ENCODE results near the gene EPHA5.

GRCh38 chr4:65386927-65387326, 283.4 kb downstream of the EPHA5 start:
- TF ChIP-seq POLR2AphosphoS5 (IDR thresholded peaks at IDR 0.05; ENCODE audit: low read depth, low read length) = no peak
- TF ChIP-seq, protein P1, sequence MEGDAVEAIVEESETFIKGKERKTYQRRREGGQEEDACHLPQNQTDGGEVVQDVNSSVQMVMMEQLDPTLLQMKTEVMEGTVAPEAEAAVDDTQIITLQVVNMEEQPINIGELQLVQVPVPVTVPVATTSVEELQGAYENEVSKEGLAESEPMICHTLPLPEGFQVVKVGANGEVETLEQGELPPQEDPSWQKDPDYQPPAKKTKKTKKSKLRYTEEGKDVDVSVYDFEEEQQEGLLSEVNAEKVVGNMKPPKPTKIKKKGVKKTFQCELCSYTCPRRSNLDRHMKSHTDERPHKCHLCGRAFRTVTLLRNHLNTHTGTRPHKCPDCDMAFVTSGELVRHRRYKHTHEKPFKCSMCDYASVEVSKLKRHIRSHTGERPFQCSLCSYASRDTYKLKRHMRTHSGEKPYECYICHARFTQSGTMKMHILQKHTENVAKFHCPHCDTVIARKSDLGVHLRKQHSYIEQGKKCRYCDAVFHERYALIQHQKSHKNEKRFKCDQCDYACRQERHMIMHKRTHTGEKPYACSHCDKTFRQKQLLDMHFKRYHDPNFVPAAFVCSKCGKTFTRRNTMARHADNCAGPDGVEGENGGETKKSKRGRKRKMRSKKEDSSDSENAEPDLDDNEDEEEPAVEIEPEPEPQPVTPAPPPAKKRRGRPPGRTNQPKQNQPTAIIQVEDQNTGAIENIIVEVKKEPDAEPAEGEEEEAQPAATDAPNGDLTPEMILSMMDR (IDR thresholded peaks at IDR 0.05) = no peak
- TF ChIP-seq, protein P2, sequence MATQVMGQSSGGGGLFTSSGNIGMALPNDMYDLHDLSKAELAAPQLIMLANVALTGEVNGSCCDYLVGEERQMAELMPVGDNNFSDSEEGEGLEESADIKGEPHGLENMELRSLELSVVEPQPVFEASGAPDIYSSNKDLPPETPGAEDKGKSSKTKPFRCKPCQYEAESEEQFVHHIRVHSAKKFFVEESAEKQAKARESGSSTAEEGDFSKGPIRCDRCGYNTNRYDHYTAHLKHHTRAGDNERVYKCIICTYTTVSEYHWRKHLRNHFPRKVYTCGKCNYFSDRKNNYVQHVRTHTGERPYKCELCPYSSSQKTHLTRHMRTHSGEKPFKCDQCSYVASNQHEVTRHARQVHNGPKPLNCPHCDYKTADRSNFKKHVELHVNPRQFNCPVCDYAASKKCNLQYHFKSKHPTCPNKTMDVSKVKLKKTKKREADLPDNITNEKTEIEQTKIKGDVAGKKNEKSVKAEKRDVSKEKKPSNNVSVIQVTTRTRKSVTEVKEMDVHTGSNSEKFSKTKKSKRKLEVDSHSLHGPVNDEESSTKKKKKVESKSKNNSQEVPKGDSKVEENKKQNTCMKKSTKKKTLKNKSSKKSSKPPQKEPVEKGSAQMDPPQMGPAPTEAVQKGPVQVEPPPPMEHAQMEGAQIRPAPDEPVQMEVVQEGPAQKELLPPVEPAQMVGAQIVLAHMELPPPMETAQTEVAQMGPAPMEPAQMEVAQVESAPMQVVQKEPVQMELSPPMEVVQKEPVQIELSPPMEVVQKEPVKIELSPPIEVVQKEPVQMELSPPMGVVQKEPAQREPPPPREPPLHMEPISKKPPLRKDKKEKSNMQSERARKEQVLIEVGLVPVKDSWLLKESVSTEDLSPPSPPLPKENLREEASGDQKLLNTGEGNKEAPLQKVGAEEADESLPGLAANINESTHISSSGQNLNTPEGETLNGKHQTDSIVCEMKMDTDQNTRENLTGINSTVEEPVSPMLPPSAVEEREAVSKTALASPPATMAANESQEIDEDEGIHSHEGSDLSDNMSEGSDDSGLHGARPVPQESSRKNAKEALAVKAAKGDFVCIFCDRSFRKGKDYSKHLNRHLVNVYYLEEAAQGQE (IDR thresholded peaks at IDR 0.05; ENCODE audit: insufficient read depth in 1 of 2, low read depth in 2 of 2, low read length in 1 of 2) = no peak
